ENCODE results near the gene WDFY4.

WDFY4 gene

DNA sequence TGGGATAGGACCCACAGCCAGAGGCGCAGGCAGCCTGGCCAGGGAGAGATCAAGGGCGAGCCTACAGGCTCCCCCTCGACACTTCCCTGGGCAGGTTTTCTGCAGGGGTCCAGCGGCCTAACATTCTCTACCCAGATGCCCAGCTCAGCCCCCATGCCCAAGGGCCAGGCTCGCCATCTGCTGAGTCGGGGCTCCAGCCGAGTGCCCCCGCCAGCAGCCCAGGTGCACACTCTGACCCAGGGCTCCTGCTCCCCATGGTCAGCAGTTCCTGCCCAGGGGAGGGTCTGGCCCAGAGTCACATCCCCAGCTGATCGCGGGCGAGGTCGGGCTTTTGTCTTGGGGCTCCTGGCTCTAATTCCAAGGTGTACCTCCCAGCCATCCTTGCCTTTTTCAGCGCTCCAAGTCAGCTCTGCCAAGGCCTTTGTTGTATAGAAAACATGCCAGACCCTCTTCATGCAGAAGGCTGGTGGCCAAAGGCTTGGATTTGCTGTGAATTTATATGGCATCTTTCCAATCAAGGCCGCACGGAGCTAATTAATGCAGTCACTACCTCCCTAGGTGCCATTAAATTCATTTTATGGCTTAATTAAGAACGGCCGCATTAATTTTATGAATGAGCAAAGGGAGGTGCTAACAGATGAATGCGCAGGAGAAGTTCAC lies 134.3 kb downstream of the WDFY4 start:
- H3K9me3 ChIP-seq (ENCODE audit: severe bottlenecking): no peaks in the 10 kb centered on the region
- H3K4me3 ChIP-seq (ENCODE audit: severe bottlenecking): no peak overlapping the region
- no peaks in the 10 kb centered on the region for H3K4me1 ChIP-seq (ENCODE audit: insufficient read depth, poor library complexity, severe bottlenecking)
- H3K27ac ChIP-seq (ENCODE audit: poor library complexity, severe bottlenecking): no peak overlapping the region
- no peaks in the 10 kb centered on the region for H3K36me3 ChIP-seq (ENCODE audit: low read depth)
- no peak for TF ChIP-seq CTCF (IDR thresholded peaks at IDR 0.05; ENCODE audit: poor library complexity, severe bottlenecking)
- no peaks in the 10 kb centered on the region for H3K27me3 ChIP-seq (ENCODE audit: insufficient read depth, poor library complexity, severe bottlenecking)
- no peak for ATAC-seq (ENCODE audit: low read depth)
- no peak for DNase-seq (ENCODE audit: low spot score)

- Histone ChIP-seq H3K9me3 (ENCODE audit: severe bottlenecking) (no peaks in the 10 kb centered on the region), H3K27me3 (ENCODE audit: insufficient read depth, poor library complexity, severe bottlenecking) (no peaks in the 10 kb centered on the region), H3K27ac (ENCODE audit: poor library complexity, severe bottlenecking) (no peak overlapping the region), H3K36me3 (ENCODE audit: low read depth) (no peaks in the 10 kb centered on the region), H3K4me1 (ENCODE audit: insufficient read depth, poor library complexity, severe bottlenecking) (no peaks in the 10 kb centered on the region), H3K4me3 (ENCODE audit: severe bottlenecking) (no peak overlapping the region)
- ATAC-seq (ENCODE audit: low read depth) (no peak), DNase-seq (ENCODE audit: low spot score) (no peak)
- no peak for TF ChIP-seq CTCF (IDR thresholded peaks at IDR 0.05; ENCODE audit: poor library complexity, severe bottlenecking)
These were observed 135.1 kb downstream of the WDFY4 start for GRCh38 chr10:48819783-48820182.

- no peak for DNase-seq (ENCODE audit: low spot score)
- no peak overlapping the region for H3K4me3 ChIP-seq (ENCODE audit: severe bottlenecking)
- H3K27me3 ChIP-seq (ENCODE audit: insufficient read depth, poor library complexity, severe bottlenecking): no peaks in the 10 kb centered on the region
- no peaks in the 10 kb centered on the region for H3K36me3 ChIP-seq (ENCODE audit: low read depth)
- no peaks in the 10 kb centered on the region for H3K4me1 ChIP-seq (ENCODE audit: insufficient read depth, poor library complexity, severe bottlenecking)
- H3K9me3 ChIP-seq (ENCODE audit: severe bottlenecking): no peaks in the 10 kb centered on the region
- no peak for TF ChIP-seq CTCF (IDR thresholded peaks at IDR 0.05; ENCODE audit: poor library complexity, severe bottlenecking)
- H3K27ac ChIP-seq (ENCODE audit: poor library complexity, severe bottlenecking): no peak overlapping the region
- ATAC-seq (ENCODE audit: low read depth): no peak
These were observed 135.6 kb downstream of the WDFY4 start for GRCh38 chr10:48820231-48820630.

GRCh38 chr10:48820699-48821098 lies 136.0 kb downstream of the WDFY4 start:
- Histone ChIP-seq H3K27me3 (ENCODE audit: insufficient read depth, poor library complexity, severe bottlenecking) (no peaks in the 10 kb centered on the region), H3K4me1 (ENCODE audit: insufficient read depth, poor library complexity, severe bottlenecking) (no peaks in the 10 kb centered on the region), H3K9me3 (ENCODE audit: severe bottlenecking) (no peaks in the 10 kb centered on the region), H3K36me3 (ENCODE audit: low read depth) (no peaks in the 10 kb centered on the region), H3K27ac (ENCODE audit: poor library complexity, severe bottlenecking) (no peak overlapping the region), H3K4me3 (ENCODE audit: severe bottlenecking) (no peak overlapping the region)
- ATAC-seq (ENCODE audit: low read depth) (no peak), DNase-seq (ENCODE audit: low spot score) (no peak)
- TF ChIP-seq CTCF (IDR thresholded peaks at IDR 0.05; ENCODE audit: poor library complexity, severe bottlenecking): no peak

DNA sequence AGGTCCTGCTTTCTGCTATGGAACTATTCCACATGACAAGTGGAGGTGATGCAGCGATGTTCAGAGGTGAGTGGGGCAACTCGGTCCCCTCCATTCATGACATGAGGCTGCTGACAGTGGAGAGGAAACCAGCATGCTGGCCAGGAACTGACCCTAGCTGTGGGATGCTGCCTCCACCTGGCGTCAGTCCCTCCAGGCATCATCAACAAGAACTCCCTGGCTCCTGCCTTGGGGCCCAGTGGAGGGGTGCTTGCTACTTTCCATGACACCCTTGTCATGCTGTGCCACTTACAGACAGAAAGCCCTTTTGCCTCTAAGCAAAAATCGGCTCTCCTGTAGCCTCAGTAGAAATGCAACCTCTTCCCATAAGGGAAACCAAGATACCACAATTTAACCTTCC lies 136.4 kb downstream of the WDFY4 start:
- no peak overlapping the region for H3K27ac ChIP-seq (ENCODE audit: poor library complexity, severe bottlenecking)
- H3K9me3 ChIP-seq (ENCODE audit: severe bottlenecking): no peaks in the 10 kb centered on the region
- H3K4me1 ChIP-seq (ENCODE audit: insufficient read depth, poor library complexity, severe bottlenecking): no peaks in the 10 kb centered on the region
- no peak for ATAC-seq (ENCODE audit: low read depth)
- no peak for DNase-seq (ENCODE audit: low spot score)
- no peak overlapping the region for H3K4me3 ChIP-seq (ENCODE audit: severe bottlenecking)
- TF ChIP-seq CTCF (IDR thresholded peaks at IDR 0.05; ENCODE audit: poor library complexity, severe bottlenecking): no peak
- no peaks in the 10 kb centered on the region for H3K36me3 ChIP-seq (ENCODE audit: low read depth)
- H3K27me3 ChIP-seq (ENCODE audit: insufficient read depth, poor library complexity, severe bottlenecking): no peaks in the 10 kb centered on the region
